Kidney (tissue), 14 donors: ENCODE data around the gene DLGAP1. TPM values are rescaled to one million over a fixed set of nuclear protein-coding genes. Genes with fewer than 3 reads are reported as not detected.

Source experiments
- DNase-seq, 5 donors: peaks; one replicate each; pipeline ENCODE4 v3.0.0-alpha.2; 2013 to 2020
- FAIRE-seq: peaks from 2 replicates; lab custom pipeline; 2012; peaks lifted over from hg19 to GRCh38; lab: Jason Lieb, UNC
- H3K27ac ChIP-seq, 2 donors: one replicate each; pipeline ENCODE4 v1.7.0; 2013; ENCODE audit warnings: low read depth in 2 of 2, low read length in 2 of 2, inconsistent platforms in 1 of 2
- H3K27me3 ChIP-seq: one replicate; pipeline ENCODE4 v1.7.1; 2013; ENCODE audit warnings: low read length, inconsistent platforms; ENCODE audit not compliant: control insufficient read depth, insufficient read depth
- H3K36me3 ChIP-seq, 3 donors: one replicate each; pipeline versions ENCODE4 v1.7.0 to v1.7.1; 2013; ENCODE audit warnings: low read length in 3 of 3, control low read depth in 1 of 3, inconsistent platforms in 1 of 3; ENCODE audit not compliant: insufficient read depth in 3 of 3, control insufficient read depth in 2 of 3
- H3K4me1 ChIP-seq, 3 donors: one replicate each; pipeline versions ENCODE4 v1.7.0 to v1.7.1; 2013; ENCODE audit warnings: low read length in 3 of 3, inconsistent platforms in 1 of 3, low read depth in 1 of 3; ENCODE audit not compliant: control insufficient read depth in 2 of 3, insufficient read depth in 2 of 3
- H3K4me3 ChIP-seq, 3 donors: one replicate each; pipeline versions ENCODE4 v1.7.0 to v1.8.1; 2013; ENCODE audit warnings: low read length in 3 of 3, control low read depth in 1 of 3, inconsistent platforms in 1 of 3
- H3K9ac ChIP-seq, 3 donors: one replicate each; pipeline versions ENCODE4 v1.7.0 to v1.7.1; 2013; ENCODE audit warnings: low read length in 3 of 3, control low read depth in 1 of 3, inconsistent platforms in 1 of 3
- H3K9me3 ChIP-seq, 3 donors: one replicate each; pipeline versions ENCODE4 v1.7.0 to v1.7.1; 2013; ENCODE audit warnings: low read length in 3 of 3, control low read depth in 1 of 3, inconsistent platforms in 1 of 3; ENCODE audit not compliant: control insufficient read depth in 2 of 3, insufficient read depth in 1 of 3
- intact Hi-C: fragments of 100-400 bp; cut with DNase I; formaldehyde crosslinking; loops from one replicate; pipeline ENCODE4 v1.11.1; 2022
- polyA plus RNA-seq: library from polyadenylated mRNA; stranded (reverse); fragments of 350-450 nt; fragmentation: Illumina TruSeq; extraction: RNeasy Lipid Tissue Mini Kit (QIAGEN cat#74804); gene quantifications from one replicate; pipeline ENCODE4 v1.2.3, GENCODE V29; 2014; ENCODE audit warnings: low read depth, low replicate concordance; ENCODE audit not compliant: insufficient read depth
- total RNA-seq: library from RNA; stranded (reverse); fragmentation: NEBNext Ultra II Directional; extraction: Animal tissue kit (Norgen Biotek cat#: 25700); gene quantifications from one replicate; pipeline ENCODE4 v1.2.1, GENCODE V29; 2021
- TF ChIP-seq, protein P1 (sequence below): IDR thresholded peaks from 3 replicates; pipeline ENCODE4 v1.5.1; 2012; ENCODE audit warnings: mild to moderate bottlenecking, moderate library complexity, borderline replicate concordance; ENCODE audit not compliant: insufficient read depth; ENCODE audit errors: extremely low read depth
- donor health status: control.
- donor health status: control.
- donor health status: control.
- donor health status: control.
- donor health status: control.
- donor health status: DM: yes; HTN: yes; CAD: no.
- donor health status: Normal renal cell carcinoma (clear cell type).

DLGAP1 gene
- total and polyA plus RNA-seq, 2 donors from 2014 or later: 1.2 to 32.8 TPM

DNA sequence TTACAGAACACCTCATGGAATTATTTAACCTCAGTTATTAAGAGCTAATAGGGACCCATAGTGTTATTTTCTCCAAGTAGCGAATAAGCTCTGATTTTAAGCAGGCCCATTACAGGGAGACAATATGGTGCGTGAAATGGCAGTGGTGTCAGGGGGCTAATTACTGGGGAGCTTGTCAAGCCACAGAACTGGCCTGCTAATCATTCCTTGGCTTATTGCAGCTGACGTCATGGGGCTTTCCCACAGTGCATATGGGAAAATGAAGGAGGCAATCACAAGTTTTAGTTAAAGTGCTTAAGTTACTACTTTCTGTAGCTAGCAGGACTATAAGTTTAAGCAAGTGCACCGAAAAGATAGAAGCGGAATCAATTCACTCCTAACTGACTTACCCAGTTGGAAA lies 742.6 kb downstream of the DLGAP1 start:
- FAIRE-seq (no peak), DNase-seq (no peak)
- intact Hi-C loops: no loop called here
- TF ChIP-seq, protein P1, sequence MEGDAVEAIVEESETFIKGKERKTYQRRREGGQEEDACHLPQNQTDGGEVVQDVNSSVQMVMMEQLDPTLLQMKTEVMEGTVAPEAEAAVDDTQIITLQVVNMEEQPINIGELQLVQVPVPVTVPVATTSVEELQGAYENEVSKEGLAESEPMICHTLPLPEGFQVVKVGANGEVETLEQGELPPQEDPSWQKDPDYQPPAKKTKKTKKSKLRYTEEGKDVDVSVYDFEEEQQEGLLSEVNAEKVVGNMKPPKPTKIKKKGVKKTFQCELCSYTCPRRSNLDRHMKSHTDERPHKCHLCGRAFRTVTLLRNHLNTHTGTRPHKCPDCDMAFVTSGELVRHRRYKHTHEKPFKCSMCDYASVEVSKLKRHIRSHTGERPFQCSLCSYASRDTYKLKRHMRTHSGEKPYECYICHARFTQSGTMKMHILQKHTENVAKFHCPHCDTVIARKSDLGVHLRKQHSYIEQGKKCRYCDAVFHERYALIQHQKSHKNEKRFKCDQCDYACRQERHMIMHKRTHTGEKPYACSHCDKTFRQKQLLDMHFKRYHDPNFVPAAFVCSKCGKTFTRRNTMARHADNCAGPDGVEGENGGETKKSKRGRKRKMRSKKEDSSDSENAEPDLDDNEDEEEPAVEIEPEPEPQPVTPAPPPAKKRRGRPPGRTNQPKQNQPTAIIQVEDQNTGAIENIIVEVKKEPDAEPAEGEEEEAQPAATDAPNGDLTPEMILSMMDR: no peak
- Histone ChIP-seq H3K4me1 (peaks cover 2 to 17% (median 14%) of the 10 kb centered on the region in 3 donors), H3K27ac (peak overlapping the region; percentile 11 to 61), H3K27me3 (no peaks in the 10 kb centered on the region), H3K36me3 (no peaks in the 10 kb centered on the region), H3K4me3 (no peak overlapping the region), H3K9ac (no peak overlapping the region), H3K9me3 (no peaks in the 10 kb centered on the region)

DNA sequence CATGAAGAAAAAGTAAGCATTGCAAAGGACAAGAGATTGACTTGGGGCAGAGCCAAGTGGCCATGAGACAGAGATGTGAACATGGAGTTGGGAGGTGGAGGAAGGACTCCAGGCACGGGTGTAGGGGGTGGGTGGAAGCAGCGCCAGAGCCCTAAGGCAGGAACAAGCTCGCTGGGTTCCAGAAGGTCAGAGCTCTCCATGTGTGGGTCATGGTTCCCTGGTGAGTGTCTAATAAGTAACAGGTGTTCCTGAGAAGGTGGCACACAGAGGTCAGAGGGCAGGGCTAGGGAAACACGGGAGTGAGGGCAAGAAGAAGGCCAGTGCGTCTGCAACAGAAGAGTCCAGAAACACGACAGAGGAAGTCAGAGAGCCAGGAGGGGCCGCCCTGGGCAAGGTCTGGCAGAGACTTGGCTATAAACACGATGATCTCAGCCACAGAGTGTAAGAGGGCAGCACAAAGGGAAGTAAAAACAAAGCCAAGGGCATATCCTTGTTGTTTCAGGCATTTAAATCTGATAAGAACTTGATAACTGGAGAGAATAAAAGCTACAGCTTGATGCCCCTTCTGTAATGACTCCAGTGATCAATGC lies 744.3 kb downstream of the DLGAP1 start:
- no peak overlapping the region for H3K9ac ChIP-seq
- no peak overlapping the region for H3K4me3 ChIP-seq
- DNase-seq: peak in 4 of 5 donors; percentile 29 to 94 (median 58)
- no peaks in the 10 kb centered on the region for H3K9me3 ChIP-seq
- H3K27me3 ChIP-seq: no peaks in the 10 kb centered on the region
- H3K36me3 ChIP-seq: no peaks in the 10 kb centered on the region
- FAIRE-seq: peak; percentile 8
- peaks cover 2 to 17% (median 14%) of the 10 kb centered on the region in 3 donors for H3K4me1 ChIP-seq
- peak overlapping the region; percentile 26 to 82 for H3K27ac ChIP-seq
- TF ChIP-seq, protein P1: no peak
- intact Hi-C loops: no loop called here

DNA sequence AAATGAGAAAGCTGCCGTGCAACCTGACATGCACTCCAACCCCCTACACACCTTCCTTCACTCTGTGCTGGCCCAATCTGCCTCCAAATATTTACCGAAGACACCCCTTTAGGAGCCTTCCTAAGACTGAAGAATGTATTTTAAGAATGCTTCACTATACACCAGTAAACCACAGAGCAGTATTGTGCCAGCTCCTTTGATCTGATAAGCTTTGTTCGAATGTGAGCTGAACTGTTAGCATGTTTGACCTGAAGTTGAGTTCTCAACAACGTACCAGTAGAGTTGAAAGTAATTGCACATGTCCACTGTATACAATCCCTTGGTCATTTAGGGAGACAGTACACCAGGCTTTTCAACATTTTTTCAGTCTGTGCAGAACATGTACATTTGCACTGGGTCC lies 745.9 kb downstream of the DLGAP1 start:
- Histone ChIP-seq H3K9me3 (no peaks in the 10 kb centered on the region), H3K9ac (no peak overlapping the region), H3K36me3 (no peaks in the 10 kb centered on the region), H3K27me3 (no peaks in the 10 kb centered on the region), H3K4me1 (peaks cover 2 to 17% (median 14%) of the 10 kb centered on the region in 3 donors), H3K4me3 (no peak overlapping the region), H3K27ac (no peak overlapping the region)
- DNase-seq (no peak), FAIRE-seq (no peak)
- TF ChIP-seq, protein P1: no peak
- intact Hi-C loops: no loop called here
